ENCODE data around the gene RFPL2. TPM values are rescaled to one million over a fixed set of nuclear protein-coding genes. Genes with fewer than 3 reads are reported as not detected.

The RFPL2 gene
- total RNA-seq, 2 donors from 2014 or later: 1.8 to 3.1 TPM

GRCh38 chr22:32222991-32223390 is 18.1 kb upstream of the RFPL2 start:
- H3K4me1 ChIP-seq (ENCODE audit: control insufficient read depth, insufficient read depth, low read length): no peaks in the 10 kb centered on the region
- H3K36me3 ChIP-seq (ENCODE audit: control insufficient read depth, insufficient read depth, low read length): peaks cover 20% of the 10 kb centered on the region
- Mint-ChIP-seq H3K4me1 (no peaks in the 10 kb centered on the region), H3K27me3 (ENCODE audit: insufficient read depth) (no peaks in the 10 kb centered on the region), H3K4me3 (no peak overlapping the region), H3K36me3 (ENCODE audit: low read depth) (peaks cover 13% of the 10 kb centered on the region), H3K27ac (no peak overlapping the region), H3K9me3 (peaks cover 2% of the 10 kb centered on the region)
- H3K9me3 ChIP-seq (ENCODE audit: control insufficient read depth, low read length): no peaks in the 10 kb centered on the region
- no peak overlapping the region for H3K27ac ChIP-seq (ENCODE audit: low read depth, low read length)
- no peak overlapping the region for H3K9ac ChIP-seq (ENCODE audit: extremely low read depth, low read length, poor library complexity, severe bottlenecking)
- H3K4me3 ChIP-seq (ENCODE audit: low read length): no peak overlapping the region
- WGBS, 2 experiments (ENCODE audit: insufficient coverage in 1 of 2, insufficient read length in 1 of 2): 90 to 100% methylated on average over 1 of the region's 1 CpG
- no peak for DNase-seq
- TF ChIP-seq, protein P1, sequence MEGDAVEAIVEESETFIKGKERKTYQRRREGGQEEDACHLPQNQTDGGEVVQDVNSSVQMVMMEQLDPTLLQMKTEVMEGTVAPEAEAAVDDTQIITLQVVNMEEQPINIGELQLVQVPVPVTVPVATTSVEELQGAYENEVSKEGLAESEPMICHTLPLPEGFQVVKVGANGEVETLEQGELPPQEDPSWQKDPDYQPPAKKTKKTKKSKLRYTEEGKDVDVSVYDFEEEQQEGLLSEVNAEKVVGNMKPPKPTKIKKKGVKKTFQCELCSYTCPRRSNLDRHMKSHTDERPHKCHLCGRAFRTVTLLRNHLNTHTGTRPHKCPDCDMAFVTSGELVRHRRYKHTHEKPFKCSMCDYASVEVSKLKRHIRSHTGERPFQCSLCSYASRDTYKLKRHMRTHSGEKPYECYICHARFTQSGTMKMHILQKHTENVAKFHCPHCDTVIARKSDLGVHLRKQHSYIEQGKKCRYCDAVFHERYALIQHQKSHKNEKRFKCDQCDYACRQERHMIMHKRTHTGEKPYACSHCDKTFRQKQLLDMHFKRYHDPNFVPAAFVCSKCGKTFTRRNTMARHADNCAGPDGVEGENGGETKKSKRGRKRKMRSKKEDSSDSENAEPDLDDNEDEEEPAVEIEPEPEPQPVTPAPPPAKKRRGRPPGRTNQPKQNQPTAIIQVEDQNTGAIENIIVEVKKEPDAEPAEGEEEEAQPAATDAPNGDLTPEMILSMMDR (conservative IDR thresholded peaks at IDR 0.05): no peak
- H3K27me3 ChIP-seq (ENCODE audit: control insufficient read depth, insufficient read depth, low read length, poor library complexity, severe bottlenecking): no peaks in the 10 kb centered on the region

DNA sequence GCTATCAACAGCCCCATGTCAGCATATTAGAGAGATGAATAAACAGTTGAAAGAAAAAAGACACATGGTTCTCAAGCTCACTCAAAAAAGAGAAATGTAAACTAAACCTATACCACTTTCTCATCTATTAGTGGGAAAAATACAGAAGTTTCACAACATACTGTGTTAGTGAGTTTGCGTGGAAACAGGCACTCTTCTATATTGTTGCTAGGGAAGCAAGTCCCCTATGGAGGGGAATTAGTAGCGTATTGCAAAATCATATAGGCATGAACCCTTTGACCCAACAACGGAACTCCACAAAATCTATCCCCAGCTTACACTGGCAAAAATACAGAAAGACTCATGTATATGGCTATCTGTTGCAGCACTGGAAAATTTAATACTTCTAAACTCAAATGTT is 14.2 kb upstream of the RFPL2 start:
- H3K9me3 ChIP-seq (ENCODE audit: control insufficient read depth, low read length): no peaks in the 10 kb centered on the region
- H3K4me1 ChIP-seq (ENCODE audit: control insufficient read depth, insufficient read depth, low read length): no peaks in the 10 kb centered on the region
- H3K4me3 ChIP-seq (ENCODE audit: low read length): no peak overlapping the region
- H3K36me3 ChIP-seq (ENCODE audit: control insufficient read depth, insufficient read depth, low read length): peaks cover 32% of the 10 kb centered on the region
- H3K27me3 ChIP-seq (ENCODE audit: control insufficient read depth, insufficient read depth, low read length, poor library complexity, severe bottlenecking): no peaks in the 10 kb centered on the region
- TF ChIP-seq, protein P1 (conservative IDR thresholded peaks at IDR 0.05): no peak
- no peaks in the 10 kb centered on the region for H3K27me3 Mint-ChIP-seq (ENCODE audit: insufficient read depth)
- H3K4me1 Mint-ChIP-seq: no peaks in the 10 kb centered on the region
- WGBS, 2 experiments (ENCODE audit: insufficient coverage in 1 of 2, insufficient read length in 1 of 2): 100% methylated on average over 3 of the region's 3 CpGs; no CpG with 5 or more reads in 1 of the 2 experiments
- H3K4me3 Mint-ChIP-seq: no peak overlapping the region
- H3K27ac Mint-ChIP-seq: no peak overlapping the region
- peaks cover 13% of the 10 kb centered on the region for H3K36me3 Mint-ChIP-seq (ENCODE audit: low read depth)
- H3K9me3 Mint-ChIP-seq: peaks cover 2% of the 10 kb centered on the region
- no peak overlapping the region for H3K27ac ChIP-seq (ENCODE audit: low read depth, low read length)
- no peak for DNase-seq
- H3K9ac ChIP-seq (ENCODE audit: extremely low read depth, low read length, poor library complexity, severe bottlenecking): no peak overlapping the region

DNA sequence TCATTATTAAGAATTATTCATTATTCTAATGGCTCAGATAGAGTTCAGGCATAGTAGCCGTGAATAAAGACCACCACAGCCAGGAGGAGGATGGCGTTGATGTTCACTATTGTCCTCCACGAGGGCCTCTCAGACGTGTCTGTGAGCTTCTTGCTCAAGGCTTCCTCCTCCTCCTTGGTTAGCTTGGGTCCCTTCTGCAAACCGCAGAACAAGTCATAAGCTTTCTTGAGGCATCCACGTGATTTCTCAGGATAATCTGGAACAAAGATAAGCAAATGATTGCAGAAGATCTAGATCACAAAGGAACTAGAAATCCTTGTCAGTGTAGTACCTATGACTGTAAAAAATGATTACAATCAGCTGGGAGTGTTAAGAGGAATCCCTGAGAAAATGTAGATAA is 13.6 kb upstream of the RFPL2 start:
- peaks cover 13% of the 10 kb centered on the region for H3K36me3 Mint-ChIP-seq (ENCODE audit: low read depth)
- DNase-seq: no peak
- H3K4me1 ChIP-seq (ENCODE audit: control insufficient read depth, insufficient read depth, low read length): no peaks in the 10 kb centered on the region
- H3K4me1 Mint-ChIP-seq: no peaks in the 10 kb centered on the region
- H3K27me3 ChIP-seq (ENCODE audit: control insufficient read depth, insufficient read depth, low read length, poor library complexity, severe bottlenecking): no peaks in the 10 kb centered on the region
- H3K27ac ChIP-seq (ENCODE audit: low read depth, low read length): no peak overlapping the region
- TF ChIP-seq, protein P1 (conservative IDR thresholded peaks at IDR 0.05): no peak
- 83 to 88% methylated on average over 1 to 6 of the region's 6 CpGs for WGBS, 2 experiments (ENCODE audit: insufficient coverage in 1 of 2, insufficient read length in 1 of 2)
- no peaks in the 10 kb centered on the region for H3K27me3 Mint-ChIP-seq (ENCODE audit: insufficient read depth)
- H3K36me3 ChIP-seq (ENCODE audit: control insufficient read depth, insufficient read depth, low read length): peaks cover 33% of the 10 kb centered on the region
- no peaks in the 10 kb centered on the region for H3K9me3 ChIP-seq (ENCODE audit: control insufficient read depth, low read length)
- H3K9ac ChIP-seq (ENCODE audit: extremely low read depth, low read length, poor library complexity, severe bottlenecking): no peak overlapping the region
- no peak overlapping the region for H3K4me3 ChIP-seq (ENCODE audit: low read length)
- peaks cover 2% of the 10 kb centered on the region for H3K9me3 Mint-ChIP-seq
- no peak overlapping the region for H3K27ac Mint-ChIP-seq
- no peak overlapping the region for H3K4me3 Mint-ChIP-seq
